NCI-H345 (cell line): Measurements from ENCODE around the gene CAMKMT.
"Not testable (repeated sequence)": the region's sequence is repeated elsewhere in the genome, so short reads cannot be mapped to it uniquely, and the experiment has no call there.

Source experiments
- DNase-seq: peaks from one replicate; lab custom pipeline; 2025; lab: John Stamatoyannopoulos, UW

The CAMKMT gene

DNA sequence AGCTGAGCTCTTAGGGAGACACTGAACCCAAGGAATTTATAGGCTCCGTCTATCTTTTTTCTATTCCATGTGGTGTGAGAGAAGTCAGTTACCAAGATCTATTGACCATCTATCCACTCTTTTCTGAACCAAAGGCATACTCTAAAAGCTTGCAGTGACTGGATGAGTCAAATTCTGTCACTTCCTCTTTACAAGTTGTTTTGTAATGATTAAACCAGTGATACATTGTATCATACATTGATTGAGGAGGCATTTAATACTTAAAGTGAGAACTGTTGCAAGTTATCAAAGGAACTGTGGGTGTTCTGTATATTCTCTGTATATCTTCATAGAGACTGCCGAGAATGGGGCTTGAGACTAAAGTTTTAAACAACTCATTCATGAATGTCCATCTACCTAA, 188.8 kb downstream of the CAMKMT start:
- DNase-seq, result no peak

DNA sequence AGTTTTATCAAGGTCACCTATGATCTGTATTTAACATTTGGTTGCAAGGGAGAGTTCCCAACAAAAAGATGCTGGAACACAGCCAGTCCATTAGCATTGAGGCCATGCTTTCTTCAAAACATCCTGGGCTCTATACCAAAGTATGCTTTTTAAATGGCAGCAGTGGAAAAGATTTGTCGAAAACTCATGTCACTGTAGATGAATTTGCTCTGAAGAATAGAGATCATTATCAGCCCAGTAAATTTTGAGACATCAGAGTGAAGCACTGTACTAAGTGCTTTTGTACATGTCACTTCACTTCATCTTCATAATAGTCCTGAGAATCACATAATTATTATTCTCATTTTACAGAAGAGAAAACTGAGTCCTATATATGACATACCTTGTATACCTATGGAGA, 189.8 kb downstream of the CAMKMT start:
- DNase-seq, result no peak

DNA sequence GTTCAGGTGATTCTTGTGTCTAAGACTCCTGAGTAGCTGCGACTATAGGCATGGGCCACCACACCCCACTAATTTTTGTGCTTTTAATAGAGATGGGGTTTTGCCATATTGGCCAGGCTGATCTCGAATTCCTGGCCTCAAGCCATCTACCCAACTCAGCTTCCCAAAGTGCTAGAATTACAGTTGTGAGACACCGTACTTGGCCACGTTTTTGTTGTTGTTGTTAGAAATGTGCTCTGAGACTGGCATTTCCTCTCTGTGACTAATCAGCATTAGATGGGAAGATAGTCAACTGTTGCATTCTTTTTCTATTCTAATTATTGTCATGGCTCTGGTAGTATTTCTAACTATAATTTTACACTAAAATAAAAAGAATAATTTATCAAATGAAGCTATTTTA, 191.7 kb downstream of the CAMKMT start:
- DNase-seq, result no peak

DNA sequence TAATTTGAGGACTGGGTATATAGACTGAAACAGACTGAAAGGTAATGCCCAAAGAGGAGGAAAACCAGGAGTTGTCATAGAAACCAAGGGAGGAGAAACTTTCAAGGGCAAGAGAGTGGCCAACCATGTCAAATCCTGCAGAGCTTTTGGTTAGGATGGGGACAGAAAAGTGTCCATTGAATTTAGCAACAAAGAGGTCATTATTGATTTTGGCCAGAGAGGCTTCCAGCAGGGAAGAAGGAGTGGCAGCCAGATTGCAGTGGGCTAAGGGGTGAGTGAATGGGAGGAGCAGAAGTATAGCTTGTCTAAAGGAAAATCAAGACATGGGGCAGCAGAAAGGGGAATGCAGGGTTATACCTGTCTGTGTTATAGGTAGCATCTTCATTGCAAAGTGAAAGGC, 194.0 kb downstream of the CAMKMT start:
- DNase-seq, result no peak

DNA sequence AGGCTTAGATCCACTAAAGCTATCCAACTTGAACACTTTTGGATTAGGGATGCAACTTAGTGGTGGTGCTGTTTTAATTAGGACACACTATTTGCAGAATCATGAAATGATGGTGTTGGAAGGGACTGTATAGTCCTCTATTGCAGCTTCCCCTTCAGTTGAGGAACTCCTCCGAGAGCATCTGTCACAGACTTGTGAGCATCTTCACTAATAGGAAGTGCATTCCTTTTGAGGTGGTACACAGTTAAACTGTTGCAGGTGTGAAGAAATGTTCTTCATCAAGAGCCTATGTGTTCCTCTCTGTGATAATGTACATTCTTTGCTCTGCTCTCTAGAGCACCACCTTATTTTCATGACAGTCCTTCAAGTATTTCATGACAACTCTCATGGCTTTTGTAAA, 197.4 kb downstream of the CAMKMT start:
- DNase-seq, result no peak

DNA sequence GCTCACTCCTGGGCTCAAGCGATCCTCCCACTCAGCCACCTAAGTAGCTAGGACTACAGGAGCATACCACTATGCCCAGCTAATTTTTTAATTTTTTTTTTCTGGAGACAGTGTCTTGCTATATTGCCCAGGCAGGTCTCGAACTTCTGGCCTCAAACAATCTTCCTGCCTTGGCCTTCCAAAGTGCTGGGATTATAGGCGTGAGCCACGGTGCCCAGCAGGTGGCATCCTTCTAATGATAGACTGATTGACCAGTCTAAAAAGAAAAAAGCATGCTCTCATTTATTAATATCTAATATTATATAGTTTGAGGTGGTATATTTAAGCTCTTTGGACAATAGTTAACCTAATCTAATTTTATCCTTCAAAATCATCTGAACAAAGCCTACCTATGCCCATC, 198.6 kb downstream of the CAMKMT start:
- no peak for DNase-seq

DNA sequence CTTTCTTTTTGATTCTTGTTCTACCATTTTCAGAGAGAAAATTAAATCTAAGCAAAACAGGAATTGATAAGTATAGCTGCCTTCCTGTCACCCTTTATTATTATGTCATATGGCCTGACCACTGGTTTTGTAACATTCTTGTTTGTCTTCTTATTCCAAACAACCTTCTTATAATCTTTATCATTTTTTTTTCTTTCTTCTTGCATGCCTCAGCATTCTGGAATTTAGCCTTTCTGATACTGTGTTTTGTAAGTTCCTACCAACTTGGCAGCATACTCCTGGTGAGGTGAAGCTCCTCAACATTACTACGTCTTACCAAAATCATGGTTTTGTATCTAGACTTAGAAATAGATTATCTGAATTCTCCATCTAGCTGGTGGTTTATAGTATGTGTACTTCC, 199.2 kb downstream of the CAMKMT start:
- DNase-seq, result no peak

DNA sequence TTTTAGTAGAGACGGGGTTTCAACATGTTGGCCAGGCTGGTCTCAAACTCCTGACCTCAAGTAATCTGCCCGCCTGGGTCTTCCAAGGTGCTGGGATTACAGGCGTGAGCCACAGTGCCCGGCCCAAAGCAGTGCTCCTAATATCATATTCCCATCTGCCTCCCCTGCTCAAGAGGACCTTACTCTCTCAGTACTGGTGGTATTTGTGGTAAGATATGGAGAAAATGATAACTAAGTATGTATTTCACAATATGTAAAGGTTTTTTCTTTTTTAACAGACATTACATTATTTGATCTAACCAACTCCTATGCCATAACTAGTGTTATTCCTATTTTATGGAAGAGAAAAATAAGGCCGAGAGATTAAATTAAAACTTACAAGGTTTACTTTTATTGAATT, 201.0 kb downstream of the CAMKMT start:
- DNase-seq, result no peak

DNA sequence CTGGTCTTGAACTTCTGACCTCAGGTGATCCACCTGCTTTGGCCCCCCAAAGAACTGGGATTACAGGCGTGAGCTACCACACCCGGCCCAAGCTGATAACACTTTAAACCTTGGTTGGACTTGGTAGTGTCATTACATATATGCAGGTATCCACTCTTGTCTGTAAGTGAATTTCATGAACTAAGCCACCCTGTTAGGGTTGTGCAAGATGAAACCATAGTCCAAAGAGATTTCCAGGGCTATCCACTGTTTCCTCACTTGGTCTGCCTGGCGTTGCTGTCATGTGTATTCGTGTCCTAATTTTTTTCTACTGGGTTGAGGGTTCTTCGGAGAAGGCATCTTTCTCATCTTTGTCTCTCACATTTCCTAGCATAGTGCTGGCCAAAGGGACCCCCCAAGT, 203.0 kb downstream of the CAMKMT start:
- no peak for DNase-seq

DNA sequence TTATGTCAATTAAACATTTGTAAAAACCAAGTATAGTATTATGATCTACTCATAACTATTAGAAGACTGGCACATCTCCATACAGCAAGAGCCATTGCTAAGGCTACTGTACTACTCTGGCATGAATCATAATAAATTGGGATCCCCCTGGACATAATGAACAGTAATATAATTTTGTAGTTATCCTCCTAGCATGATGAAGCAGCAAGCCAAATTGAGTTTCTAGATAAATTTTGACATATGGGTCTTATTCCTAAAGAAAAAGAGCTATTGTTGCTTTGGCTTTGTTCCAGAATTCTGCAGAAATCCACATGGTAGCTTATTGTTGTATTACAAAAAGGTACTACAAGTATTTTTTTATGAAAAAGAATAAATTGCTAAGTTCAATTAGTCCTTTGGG, 204.3 kb downstream of the CAMKMT start:
- no peak for DNase-seq

DNA sequence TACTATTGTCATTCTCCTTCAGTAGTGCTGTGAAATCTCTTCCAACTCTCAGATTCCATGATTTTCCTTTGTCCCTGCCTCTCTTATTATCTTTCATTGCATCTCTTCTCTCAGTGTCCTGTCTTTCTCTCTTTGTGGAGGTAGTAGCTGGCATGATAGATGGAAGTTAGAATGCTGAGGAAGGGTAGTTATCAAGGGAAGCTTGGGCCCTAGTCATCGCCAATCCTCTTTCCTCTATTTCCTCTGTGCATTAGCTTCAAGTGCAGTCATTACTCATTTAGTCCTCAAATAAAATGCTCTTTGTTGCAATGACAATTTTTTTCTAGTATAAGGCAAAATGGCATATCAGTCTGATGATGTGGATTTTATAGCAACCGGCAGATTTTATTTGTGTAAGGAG, 207.7 kb downstream of the CAMKMT start:
- DNase-seq, result no peak

DNA sequence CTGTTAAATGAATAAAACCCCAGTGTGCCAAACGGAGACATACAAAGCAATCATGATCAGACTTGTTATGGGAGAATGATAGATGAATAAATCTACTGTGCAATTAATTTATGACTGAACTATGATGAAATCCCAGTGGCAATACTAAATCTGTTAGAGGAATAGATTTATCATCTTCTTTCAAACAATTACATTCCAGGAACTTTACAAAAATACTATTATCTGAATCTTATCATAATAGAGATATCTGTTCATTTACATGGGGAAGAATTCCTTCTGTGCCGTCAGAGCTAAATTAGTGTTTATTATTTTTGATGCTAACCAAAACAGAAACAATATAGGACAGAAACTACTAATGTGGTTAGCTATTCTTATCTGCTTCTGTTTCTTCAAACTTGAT, 208.5 kb downstream of the CAMKMT start:
- DNase-seq, result no peak

DNA sequence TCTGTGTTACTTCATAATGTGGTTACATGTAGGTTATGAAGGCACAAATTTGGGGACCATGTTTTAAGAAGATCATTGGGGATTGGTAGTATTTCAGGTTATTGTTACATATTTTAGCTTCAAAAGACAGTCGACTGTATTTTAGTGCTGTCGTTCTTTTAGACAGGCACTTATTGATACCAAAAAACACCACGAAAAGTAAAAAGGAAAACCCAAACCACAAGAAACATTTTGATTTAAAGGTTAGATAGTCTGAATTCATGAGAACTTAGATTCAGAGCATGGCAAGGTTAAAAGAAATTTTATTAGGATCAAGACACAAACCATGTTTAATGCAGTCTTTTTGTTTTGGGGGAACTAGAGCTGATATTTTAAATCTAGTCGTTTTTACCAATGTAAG, 209.0 kb downstream of the CAMKMT start:
- no peak for DNase-seq

DNA sequence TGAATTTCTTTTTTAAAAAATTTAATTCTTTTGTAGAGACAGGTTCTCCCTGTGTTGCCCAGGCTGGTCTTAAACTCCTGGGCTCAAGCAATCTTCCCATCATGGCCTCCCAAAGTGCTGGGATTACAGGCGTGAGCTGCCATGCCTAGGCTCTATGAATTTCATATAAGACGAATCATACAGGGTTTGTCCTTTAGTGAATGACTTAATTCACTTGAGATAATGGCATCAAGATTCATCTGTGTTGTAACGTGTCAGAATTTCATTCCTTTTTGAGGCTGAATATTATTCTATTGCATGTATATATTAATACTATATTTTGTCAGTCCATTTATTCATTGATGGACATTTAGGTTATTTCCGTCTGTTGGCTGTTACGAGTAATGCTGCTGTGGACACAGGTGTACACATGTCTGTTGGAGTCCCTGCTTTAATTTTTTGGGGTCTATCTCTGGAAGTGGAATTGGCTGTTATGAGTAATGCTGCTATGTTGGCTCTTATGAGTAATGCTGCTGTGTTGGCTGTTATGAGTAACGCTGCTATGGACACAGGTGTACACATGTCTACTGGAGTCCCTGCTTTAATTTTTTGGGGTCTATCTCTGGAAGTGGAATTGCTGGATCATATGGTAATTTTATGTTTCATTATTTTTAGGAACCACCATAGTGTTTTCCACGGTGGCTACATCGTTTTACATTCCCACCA, 210.6 kb downstream of the CAMKMT start:
- DNase-seq, result no peak

DNA sequence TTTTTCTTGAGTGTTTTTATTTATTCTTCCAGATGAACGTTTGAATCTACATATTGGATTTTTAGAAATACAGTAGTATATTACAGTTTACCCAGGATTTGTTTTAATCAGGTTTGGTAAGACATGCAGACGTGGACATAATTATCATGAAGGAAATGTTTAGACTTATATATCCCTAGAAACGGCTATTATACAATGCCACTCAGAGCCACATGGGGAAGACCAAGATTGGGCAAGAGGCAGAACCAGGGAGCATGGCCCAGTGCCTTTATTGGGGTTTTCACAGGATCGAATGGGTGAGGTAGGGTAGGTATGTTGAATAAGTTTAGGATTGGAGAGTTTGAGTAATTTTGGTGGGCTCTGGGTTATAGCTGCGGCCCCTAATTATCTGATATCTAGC, 212.2 kb downstream of the CAMKMT start:
- DNase-seq, result no peak

DNA sequence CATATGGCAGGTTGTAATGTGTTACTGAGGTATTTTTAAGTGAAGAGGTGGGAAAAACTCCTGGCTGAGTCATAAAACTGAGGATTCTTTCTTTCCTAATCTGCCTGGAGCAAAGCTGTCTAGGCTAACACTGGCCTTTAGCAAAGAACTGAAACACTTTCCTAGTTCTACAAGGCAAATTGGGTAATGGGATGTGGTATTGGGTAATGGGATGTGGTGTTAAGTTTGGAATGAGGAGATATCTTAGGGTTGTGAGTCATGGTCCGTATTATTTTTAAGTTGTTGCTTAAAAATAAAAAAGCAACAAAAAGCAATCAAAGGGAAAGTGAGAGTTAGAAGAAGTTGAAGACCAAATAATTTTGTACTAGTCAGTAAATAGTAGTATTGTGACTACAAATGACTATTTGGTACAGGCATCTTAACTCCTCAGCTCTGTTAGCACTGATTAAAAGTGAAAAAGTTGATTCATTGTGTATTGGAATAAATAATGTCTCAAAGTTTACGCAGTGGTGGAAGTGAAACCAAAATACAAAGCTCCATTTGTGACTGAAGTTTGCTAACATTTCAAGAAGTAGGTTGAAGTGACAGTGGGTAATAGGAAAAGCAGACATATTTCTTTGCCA, 216.8 kb downstream of the CAMKMT start:
- no peak for DNase-seq

DNA sequence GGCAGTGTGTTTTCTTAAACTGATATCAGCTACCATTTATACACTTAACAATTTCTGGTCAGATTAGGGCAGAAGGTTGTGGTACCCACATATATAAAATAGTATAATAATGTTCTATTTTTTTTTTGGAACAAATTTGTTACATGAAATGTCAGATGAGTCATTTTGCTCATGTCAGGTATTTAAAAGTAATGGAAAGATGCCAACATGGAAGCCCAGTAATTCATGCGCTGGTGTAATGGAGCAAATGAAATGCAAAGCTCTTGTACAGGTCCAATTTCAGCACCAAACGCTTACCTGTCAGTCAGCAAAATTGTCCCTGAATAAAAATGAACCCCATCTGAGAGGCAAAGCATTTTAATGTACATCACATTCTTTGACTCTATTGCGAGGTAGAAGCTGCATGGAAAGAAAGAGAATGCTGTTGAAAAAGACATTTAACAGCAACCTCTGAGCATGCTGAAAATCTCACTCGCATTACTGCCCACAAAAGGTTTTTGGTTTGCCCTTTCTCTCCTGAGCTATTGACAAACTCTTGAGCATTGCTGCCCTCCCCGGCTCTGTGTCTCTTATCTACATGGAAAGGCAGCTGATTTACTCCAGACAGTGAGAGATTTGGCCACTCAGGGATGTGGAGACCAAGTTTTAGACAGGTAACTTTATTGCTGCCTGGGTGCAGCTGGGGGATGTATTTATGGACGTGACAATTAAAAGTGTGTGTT, 217.5 kb downstream of the CAMKMT start:
- no peak for DNase-seq

DNA sequence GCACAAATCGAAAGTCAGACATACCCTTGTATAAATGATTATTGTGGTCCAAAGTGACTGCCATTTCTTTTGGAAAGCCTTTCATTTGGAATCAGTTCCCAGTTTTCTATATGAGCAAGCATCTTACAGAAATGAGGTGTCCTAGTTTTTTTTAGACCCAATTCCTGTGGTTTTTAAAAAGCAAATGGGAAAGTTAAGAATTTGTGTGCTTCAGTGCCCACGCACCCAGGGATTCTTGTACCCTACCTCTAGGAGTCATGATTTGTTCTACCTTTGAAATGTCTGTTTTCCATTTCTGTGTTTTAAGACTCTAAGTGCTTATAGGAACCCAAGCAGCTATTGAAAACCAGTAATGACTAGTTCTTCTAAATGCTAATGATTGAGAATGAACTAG, 218.1 kb downstream of the CAMKMT start:
- DNase-seq, result no peak

DNA sequence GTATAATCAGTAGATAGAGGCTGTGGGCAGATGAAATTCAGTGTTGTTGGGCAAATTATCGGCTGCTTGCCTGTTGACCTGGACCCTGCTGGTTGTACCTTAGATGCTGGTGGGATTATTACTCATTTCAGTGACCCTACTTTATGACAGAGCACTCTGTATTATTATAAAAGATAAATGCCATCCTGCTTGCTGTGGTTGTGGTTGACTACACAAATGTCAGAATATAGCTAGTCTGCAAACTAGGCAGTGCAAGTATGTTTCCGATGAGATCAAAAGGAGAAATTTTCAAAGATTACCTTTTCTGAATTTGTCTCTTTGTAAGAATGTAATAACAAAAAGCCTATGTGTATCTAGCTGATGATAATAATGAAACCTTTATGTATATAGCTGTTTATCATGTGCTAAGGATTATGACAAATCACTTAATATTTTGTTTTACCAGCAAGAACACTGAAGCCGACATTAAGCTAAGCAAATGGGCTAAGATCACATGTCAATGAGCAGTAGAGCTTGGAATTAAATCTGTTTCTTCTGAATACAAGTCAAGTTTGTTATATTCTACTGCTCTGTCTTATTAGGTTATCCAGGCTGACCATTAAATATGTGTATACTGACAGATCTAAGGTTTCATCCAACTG, 219.2 kb downstream of the CAMKMT start:
- no peak for DNase-seq

DNA sequence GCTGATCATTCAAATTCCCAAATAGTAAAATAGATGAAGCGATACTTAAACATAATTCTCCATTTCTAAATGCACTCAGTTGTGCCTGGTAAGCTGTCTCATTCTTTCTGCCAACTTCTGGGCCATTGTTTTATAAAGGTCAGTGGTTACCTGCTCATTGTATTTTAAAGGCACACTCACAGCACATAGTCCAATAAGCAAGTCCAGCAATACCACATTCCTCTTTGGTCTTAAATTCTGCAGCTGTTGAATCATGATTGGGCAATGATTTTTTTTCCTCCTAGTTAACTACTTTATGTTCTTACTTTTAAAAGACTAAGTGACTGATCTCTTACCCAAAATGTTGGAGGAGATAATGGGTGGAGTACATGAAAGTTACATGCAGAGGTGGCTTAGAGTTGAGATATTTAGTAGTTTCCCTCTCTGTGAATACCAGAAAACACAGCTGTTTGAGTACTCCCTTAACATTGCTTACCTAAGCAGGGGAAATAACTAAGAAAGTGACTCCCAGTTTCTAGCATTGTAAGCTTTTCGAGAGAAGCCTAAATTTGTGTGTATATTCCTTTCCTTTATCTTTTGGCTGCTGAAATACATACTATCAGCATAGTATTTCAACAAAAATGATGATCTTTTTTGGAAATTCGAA, 220.7 kb downstream of the CAMKMT start:
- no peak for DNase-seq

DNA sequence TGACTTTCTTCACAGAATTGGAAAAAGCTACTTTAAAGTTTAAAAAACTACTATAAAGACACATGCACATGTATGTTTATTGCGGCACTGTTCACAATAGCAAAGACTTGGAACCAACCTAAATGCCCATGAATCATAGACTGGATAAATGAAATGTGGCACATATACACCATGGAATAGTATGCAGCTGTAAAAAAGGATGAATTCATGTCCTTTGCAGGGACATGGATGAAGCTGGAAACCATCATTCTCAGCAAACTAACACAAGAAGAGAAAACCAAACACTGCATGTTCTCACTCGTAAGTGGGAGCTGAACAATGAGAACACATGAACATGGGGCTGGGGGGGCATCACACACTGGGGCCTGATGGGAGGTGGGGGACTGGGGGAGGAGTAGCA, 233.9 kb downstream of the CAMKMT start:
- not testable (repeated sequence) for DNase-seq

DNA sequence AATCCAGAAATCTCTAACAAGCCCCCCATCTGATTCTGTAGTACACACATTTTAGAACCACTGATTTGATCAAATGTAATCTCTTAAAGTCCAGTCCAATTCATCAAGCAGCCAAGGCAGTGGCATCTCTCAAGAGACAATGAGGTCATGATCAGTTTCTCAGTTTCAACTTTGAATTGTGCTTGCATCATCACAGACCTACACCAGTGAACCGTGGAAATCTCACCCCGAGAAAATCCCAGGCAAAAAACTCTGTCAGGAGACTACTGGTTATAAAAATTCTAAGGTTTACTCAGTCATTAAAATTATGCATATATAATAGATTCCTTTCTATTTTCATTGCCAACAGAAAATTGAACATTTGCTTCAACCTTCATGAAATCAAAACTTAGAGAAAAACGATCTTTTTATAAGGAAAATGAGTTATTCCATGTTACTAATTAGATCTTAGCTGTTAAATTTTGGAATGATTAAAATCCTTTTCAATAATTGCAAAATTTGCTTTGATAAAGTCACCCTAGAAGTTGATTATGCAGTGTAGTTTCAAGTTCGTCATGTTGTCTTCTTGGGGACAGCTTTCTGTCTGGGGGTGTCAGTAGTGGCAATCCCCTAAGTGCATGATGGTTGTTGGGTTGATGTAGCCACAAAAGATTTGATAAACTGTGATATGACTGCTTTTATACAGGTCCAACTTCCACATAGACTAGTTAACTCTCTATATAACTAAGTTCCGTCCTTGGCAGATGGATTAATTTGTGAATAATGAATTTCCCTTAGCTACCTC, 235.0 kb downstream of the CAMKMT start:
- DNase-seq, result no peak
